Measurements from ENCODE around the gene FANCD2OS.

- TF ChIP-seq POLR2A (IDR thresholded peaks at IDR 0.05) (no peak), POLR2AphosphoS5 (IDR thresholded peaks at IDR 0.05) (no peak)
These were observed 19.8 kb downstream of the FANCD2OS start for GRCh38 chr3:10088256-10088655.

Measured in spleen (tissue), 3 donors.